Measurements from ENCODE around the gene PRPF6. TPM values are rescaled to one million over a fixed set of nuclear protein-coding genes. Genes with fewer than 3 reads are reported as not detected.

The PRPF6 gene
- total and polyA plus RNA-seq, 5 donors from 2014 or later, result 61.8 to 85.3 (median 77.0) TPM

DNA sequence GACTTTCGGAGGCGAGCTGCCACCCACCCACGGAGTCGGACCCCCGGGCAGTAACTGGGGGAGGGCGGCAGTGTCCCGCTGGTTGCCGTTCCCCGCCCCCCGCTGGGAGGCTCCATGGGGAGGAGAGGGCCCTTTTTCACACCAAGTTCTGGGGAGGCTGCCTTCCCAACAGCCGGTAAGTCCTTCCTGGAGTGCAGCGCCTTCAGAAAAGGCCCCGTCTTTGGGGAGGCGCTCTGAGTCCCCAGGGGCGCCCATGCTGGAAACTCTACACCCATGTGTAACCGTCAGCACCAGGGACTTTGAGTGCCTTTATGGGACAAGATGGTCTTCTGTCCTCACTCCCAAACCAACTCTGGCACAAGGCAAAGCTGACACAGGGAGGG, 68.9 kb downstream of the PRPF6 start:
- peaks cover 2% of the 10 kb centered on the region for H3K27me3 ChIP-seq (ENCODE audit: control insufficient read depth, insufficient read depth, low read length)
- peaks cover 0 to 4% (median 0%) of the 10 kb centered on the region in 7 donors for H3K9me3 Mint-ChIP-seq
- no peak overlapping the region for H3K27ac ChIP-seq (ENCODE audit: insufficient read depth, low read length, poor library complexity, severe bottlenecking)
- no peaks in the 10 kb centered on the region for H3K36me3 ChIP-seq (ENCODE audit: control insufficient read depth, insufficient read depth, low read length)
- H3K9me3 ChIP-seq (ENCODE audit: control insufficient read depth in 2 of 2, low read length in 2 of 2), result no peaks in the 10 kb centered on the region
- H3K4me3 Mint-ChIP-seq, result peak overlapping the region in 1 of 4 donors; percentile 28
- ATAC-seq (ENCODE audit: low read depth in 2 of 2) (no peak), DNase-seq (no peak)
- H3K4me1 ChIP-seq (ENCODE audit: control insufficient read depth, insufficient read depth, low read length, poor library complexity, severe bottlenecking), result peaks cover 13% of the 10 kb centered on the region
- H3K36me3 Mint-ChIP-seq, result no peaks in the 10 kb centered on the region
- peaks cover 0 to 18% (median 0%) of the 10 kb centered on the region in 4 donors for H3K4me1 Mint-ChIP-seq
- H3K4me3 ChIP-seq (ENCODE audit: low read depth, low read length), result no peak overlapping the region
- no peak overlapping the region for H3K27ac Mint-ChIP-seq
- H3K27me3 Mint-ChIP-seq, result peaks cover 48% of the 10 kb centered on the region

DNA sequence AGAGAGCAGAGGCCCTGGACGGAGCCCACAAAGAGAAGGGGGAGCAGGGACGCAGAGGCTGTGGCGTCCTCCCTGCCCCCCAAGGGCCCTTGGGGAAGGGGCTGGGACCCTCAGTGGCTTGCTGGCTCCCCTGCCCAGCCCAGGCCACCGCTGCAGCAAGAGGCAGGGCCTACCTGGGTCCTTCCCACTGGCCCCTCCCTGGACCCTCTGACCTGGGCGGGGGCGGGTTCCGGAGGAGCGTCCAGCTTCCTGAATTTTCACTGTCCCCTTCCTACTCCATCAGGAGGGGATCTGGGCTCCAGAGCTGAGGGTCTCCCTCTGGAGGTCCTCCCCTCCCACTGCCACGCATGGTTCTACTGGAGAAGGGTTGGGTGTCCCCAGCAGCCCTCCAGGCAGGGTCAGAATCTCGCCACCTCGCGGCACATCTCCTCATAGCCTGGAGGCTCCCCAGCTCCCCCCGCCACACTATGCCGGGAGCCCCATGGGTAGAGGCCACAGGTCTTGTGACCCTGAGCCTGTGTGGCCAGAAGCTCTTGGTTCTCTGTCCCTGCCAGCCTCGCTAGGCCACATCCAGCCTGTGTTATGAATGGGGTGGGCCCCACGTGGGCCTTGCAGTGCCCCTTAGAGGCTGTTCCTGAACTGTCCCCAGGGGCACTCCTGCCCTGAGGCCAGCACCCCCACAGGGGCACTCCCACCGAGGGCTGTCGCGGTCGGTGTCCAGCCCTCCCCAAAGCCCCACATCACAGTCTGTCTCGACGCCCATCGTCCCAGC, 69.5 kb downstream of the PRPF6 start:
- ATAC-seq (ENCODE audit: low read depth in 2 of 2), result no peak
- Mint-ChIP-seq H3K4me1 (peaks cover 0 to 20% (median 0%) of the 10 kb centered on the region in 4 donors), H3K27me3 (peaks cover 48% of the 10 kb centered on the region), H3K27ac (no peak overlapping the region), H3K4me3 (peak overlapping the region in 2 of 4 donors; percentile 38 to 82), H3K9me3 (peaks cover 0 to 4% (median 0%) of the 10 kb centered on the region in 7 donors), H3K36me3 (no peaks in the 10 kb centered on the region)
- Histone ChIP-seq H3K36me3 (ENCODE audit: control insufficient read depth, insufficient read depth, low read length) (no peaks in the 10 kb centered on the region), H3K4me1 (ENCODE audit: control insufficient read depth, insufficient read depth, low read length, poor library complexity, severe bottlenecking) (peaks cover 13% of the 10 kb centered on the region), H3K27ac (ENCODE audit: insufficient read depth, low read length, poor library complexity, severe bottlenecking) (no peak overlapping the region), H3K9me3 (ENCODE audit: control insufficient read depth in 2 of 2, low read length in 2 of 2) (no peaks in the 10 kb centered on the region), H3K27me3 (ENCODE audit: control insufficient read depth, insufficient read depth, low read length) (peaks cover 2% of the 10 kb centered on the region), H3K4me3 (ENCODE audit: low read depth, low read length) (no peak overlapping the region)
- DNase-seq, result no peak

DNA sequence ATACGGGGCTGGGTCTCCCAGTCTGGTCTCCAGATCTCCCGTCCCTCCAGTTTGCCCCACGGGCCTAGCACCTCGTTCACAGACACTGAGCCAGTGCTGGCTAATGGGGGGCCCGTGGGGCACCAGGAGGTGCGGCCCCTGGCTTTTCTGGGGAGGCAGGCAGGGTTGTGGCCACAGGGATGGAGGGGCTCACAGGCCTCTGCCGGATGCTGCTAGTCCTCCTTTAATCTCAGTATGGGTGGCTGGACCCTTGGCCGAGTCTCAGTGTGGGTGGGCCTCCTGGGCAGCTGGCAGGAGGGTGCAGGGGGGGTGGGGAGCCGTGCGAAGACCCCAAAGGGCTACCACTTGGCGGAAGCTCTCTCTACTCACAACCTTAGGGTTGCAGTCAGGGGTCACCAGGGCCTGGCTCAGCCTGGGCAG, 70.1 kb downstream of the PRPF6 start:
- peaks cover 45% of the 10 kb centered on the region for H3K27me3 Mint-ChIP-seq
- no peaks in the 10 kb centered on the region for H3K36me3 Mint-ChIP-seq
- H3K27ac Mint-ChIP-seq, result no peak overlapping the region
- Histone ChIP-seq H3K27ac (ENCODE audit: insufficient read depth, low read length, poor library complexity, severe bottlenecking) (no peak overlapping the region), H3K9me3 (ENCODE audit: control insufficient read depth in 2 of 2, low read length in 2 of 2) (no peaks in the 10 kb centered on the region), H3K4me3 (ENCODE audit: low read depth, low read length) (no peak overlapping the region), H3K27me3 (ENCODE audit: control insufficient read depth, insufficient read depth, low read length) (peaks cover 2% of the 10 kb centered on the region), H3K4me1 (ENCODE audit: control insufficient read depth, insufficient read depth, low read length, poor library complexity, severe bottlenecking) (peaks cover 13% of the 10 kb centered on the region), H3K36me3 (ENCODE audit: control insufficient read depth, insufficient read depth, low read length) (no peaks in the 10 kb centered on the region)
- peaks cover 0 to 17% (median 0%) of the 10 kb centered on the region in 4 donors for H3K4me1 Mint-ChIP-seq
- no peak for DNase-seq
- peak overlapping the region in 1 of 4 donors; percentile 82 for H3K4me3 Mint-ChIP-seq
- no peak for ATAC-seq (ENCODE audit: low read depth in 2 of 2)
- H3K9me3 Mint-ChIP-seq, result peaks cover 0 to 2% (median 0%) of the 10 kb centered on the region in 7 donors

DNA sequence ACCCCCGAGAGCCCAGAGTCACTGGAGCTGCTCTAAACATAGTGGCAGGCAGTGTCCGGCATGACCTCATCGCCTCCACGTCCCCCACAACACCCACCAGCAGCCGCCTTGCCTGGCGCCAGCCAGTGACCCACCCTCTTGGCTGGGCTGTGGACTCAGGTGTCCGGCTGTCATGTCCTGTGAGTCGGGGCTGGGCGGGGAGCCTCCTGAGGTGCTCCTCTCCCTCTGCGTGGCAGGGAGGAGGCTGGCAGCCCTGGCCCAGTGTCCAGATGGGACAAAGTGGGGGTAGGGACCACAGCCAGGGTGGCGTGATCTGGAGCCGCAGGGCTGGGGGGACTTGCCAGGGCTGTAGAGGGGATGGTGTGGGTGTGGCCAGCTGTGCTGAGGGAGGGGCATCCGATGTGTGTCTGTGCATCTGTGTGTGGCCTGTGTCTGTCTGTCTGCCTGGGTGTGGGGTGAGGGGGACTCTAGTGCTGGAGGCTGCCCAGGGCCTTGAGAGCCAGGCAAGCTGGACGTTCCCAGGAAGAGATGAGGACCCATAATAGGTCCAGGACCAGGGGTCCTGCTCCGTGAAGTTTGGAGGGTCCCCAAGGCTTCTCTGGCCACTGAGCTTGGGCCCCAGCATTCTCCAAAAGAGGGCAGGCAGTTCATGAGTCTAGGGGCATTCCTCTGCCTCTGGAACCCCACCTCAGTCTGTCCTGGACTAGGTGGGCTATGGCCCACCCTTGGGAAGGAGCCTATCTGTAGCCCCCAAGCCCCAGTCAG, 70.8 kb downstream of the PRPF6 start:
- H3K4me3 Mint-ChIP-seq, result no peak overlapping the region

DNA sequence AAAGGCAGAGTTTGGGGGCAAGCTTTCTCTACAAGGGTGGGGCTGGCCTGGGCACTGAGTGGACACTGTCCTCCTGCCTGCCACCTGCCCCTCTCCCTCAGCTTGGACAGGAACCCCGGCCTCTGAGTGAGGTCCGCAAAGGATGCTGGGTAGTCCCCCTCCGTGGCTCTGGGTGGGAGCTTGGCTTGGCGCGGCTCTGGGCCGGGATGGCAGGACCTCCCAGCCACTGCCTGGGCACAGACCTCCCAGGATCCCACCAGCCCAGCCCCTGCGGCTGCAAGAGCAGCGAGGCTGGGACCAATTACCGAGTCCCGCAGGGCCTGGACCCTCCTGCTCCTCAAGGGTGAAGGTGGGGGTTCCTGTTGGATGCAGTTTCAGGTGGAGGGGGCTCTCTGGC, 71.4 kb downstream of the PRPF6 start:
- peaks cover 33% of the 10 kb centered on the region for H3K27me3 Mint-ChIP-seq
- Histone ChIP-seq H3K4me1 (ENCODE audit: control insufficient read depth, insufficient read depth, low read length, poor library complexity, severe bottlenecking) (peaks cover 13% of the 10 kb centered on the region), H3K27me3 (ENCODE audit: control insufficient read depth, insufficient read depth, low read length) (peaks cover 2% of the 10 kb centered on the region), H3K27ac (ENCODE audit: insufficient read depth, low read length, poor library complexity, severe bottlenecking) (no peak overlapping the region), H3K4me3 (ENCODE audit: low read depth, low read length) (no peak overlapping the region), H3K9me3 (ENCODE audit: control insufficient read depth in 2 of 2, low read length in 2 of 2) (no peaks in the 10 kb centered on the region), H3K36me3 (ENCODE audit: control insufficient read depth, insufficient read depth, low read length) (no peaks in the 10 kb centered on the region)
- H3K27ac Mint-ChIP-seq, result no peak overlapping the region
- H3K9me3 Mint-ChIP-seq, result peaks cover 0 to 2% (median 0%) of the 10 kb centered on the region in 7 donors
- DNase-seq, result no peak
- H3K4me1 Mint-ChIP-seq, result peaks cover 0 to 16% (median 1%) of the 10 kb centered on the region in 4 donors
- no peak overlapping the region for H3K4me3 Mint-ChIP-seq
- H3K36me3 Mint-ChIP-seq, result no peaks in the 10 kb centered on the region
- no peak for ATAC-seq (ENCODE audit: low read depth in 2 of 2)

More for the DNA sequence above, 70.8 kb downstream of the PRPF6 start:
- Mint-ChIP-seq H3K9me3 (peaks cover 0 to 2% (median 0%) of the 10 kb centered on the region in 7 donors), H3K27ac (peak overlapping the region in 1 of 3 donors; percentile 48), H3K27me3 (peaks cover 38% of the 10 kb centered on the region), H3K36me3 (no peaks in the 10 kb centered on the region), H3K4me1 (peaks cover 0 to 16% (median 0%) of the 10 kb centered on the region in 4 donors)
- Histone ChIP-seq H3K4me1 (ENCODE audit: control insufficient read depth, insufficient read depth, low read length, poor library complexity, severe bottlenecking) (peaks cover 13% of the 10 kb centered on the region), H3K9me3 (ENCODE audit: control insufficient read depth in 2 of 2, low read length in 2 of 2) (no peaks in the 10 kb centered on the region), H3K27ac (ENCODE audit: insufficient read depth, low read length, poor library complexity, severe bottlenecking) (no peak overlapping the region), H3K4me3 (ENCODE audit: low read depth, low read length) (no peak overlapping the region), H3K27me3 (ENCODE audit: control insufficient read depth, insufficient read depth, low read length) (peaks cover 2% of the 10 kb centered on the region), H3K36me3 (ENCODE audit: control insufficient read depth, insufficient read depth, low read length) (no peaks in the 10 kb centered on the region)
- ATAC-seq (ENCODE audit: low read depth in 2 of 2), result no peak
- DNase-seq, result no peak

DNA sequence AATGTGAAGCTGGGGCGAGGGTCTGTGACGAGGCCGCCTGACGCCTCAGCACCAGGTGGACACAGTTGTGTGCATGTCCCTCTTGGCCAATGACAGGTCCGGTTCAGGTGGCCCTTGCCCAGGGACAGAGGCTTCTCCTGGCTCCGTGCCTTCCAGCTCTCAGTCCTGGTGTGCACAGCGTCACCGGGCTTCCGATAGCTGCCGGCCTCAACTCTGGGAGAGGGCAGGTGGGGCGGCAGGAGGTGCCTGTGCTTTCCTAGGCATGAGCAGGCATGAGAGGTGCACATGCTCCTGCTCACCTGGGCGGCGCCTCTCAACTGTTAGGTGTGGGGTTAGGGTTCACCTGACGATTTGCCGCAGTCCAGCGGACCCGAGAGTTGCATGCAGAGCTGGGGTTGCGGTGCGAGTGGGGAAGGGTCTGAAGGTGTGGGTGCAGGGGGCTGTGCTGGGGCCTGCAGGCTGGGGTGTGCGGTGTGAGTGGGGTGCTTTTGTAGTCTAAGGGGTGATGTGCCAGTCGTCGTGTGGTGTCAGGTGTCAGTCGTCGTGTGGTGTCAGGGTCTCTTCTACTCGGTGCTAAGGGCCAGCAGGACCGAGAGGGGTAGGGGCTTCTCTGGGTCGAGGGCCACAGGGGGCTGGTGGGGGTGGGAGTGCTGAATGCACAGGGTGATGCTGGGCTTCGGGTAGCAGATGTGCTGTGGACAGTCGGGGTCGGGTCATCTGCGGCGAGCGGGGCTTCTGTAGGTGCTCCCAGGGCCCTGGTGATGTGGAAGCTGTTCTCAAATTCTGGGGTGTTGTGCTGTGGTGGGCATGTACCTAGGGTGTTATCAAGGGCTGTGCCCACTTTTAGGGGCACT, 72.3 kb downstream of the PRPF6 start:
- Histone ChIP-seq H3K4me1 (ENCODE audit: control insufficient read depth, insufficient read depth, low read length, poor library complexity, severe bottlenecking) (peaks cover 21% of the 10 kb centered on the region), H3K36me3 (ENCODE audit: control insufficient read depth, insufficient read depth, low read length) (no peaks in the 10 kb centered on the region), H3K9me3 (ENCODE audit: control insufficient read depth in 2 of 2, low read length in 2 of 2) (no peaks in the 10 kb centered on the region), H3K27ac (ENCODE audit: insufficient read depth, low read length, poor library complexity, severe bottlenecking) (no peak overlapping the region), H3K4me3 (ENCODE audit: low read depth, low read length) (no peak overlapping the region), H3K27me3 (ENCODE audit: control insufficient read depth, insufficient read depth, low read length) (peaks cover 2% of the 10 kb centered on the region)
- Mint-ChIP-seq H3K27me3 (peaks cover 26% of the 10 kb centered on the region), H3K9me3 (peaks cover 0 to 2% (median 0%) of the 10 kb centered on the region in 7 donors), H3K4me3 (peak overlapping the region in 1 of 4 donors; percentile 91), H3K36me3 (no peaks in the 10 kb centered on the region), H3K4me1 (peaks cover 0 to 17% (median 6%) of the 10 kb centered on the region in 4 donors), H3K27ac (no peak overlapping the region)
- no peak for ATAC-seq (ENCODE audit: low read depth in 2 of 2)
- DNase-seq, result no peak

Measured in CD4-positive, CD25-positive, alpha-beta regulatory T cell (primary cell).